ENCODE measurements around the gene HYCC1. TPM values are rescaled to one million over a fixed set of nuclear protein-coding genes. Genes with fewer than 3 reads are reported as not detected.
A peak's percentile ranks its signal among the peaks of the same experiment; 100 is the strongest.

The HYCC1 gene
- total and polyA plus RNA-seq, 2 experiments from 2014 or later = 55.4 to 181 TPM

- TF ChIP-seq ZNF462 (CRISPR knock-in tag; IDR thresholded peaks at IDR 0.05) (no peak), ZNF331 (CRISPR knock-in tag; IDR thresholded peaks at IDR 0.05; ENCODE audit: low read depth) (no peak), POLR2AphosphoS5 (IDR thresholded peaks at IDR 0.05; ENCODE audit: low read depth) (no peak), STAT1 (IDR thresholded peaks at IDR 0.05; ENCODE audit: unreplicated experiment) (no peak), EZH2 (IDR thresholded peaks at IDR 0.05; ENCODE audit: low read depth, unreplicated experiment) (no peak)
These were observed 12.3 kb downstream of the HYCC1 start (continued) for GRCh38 chr7:23001610-23002009.

GRCh38 chr7:23000597-23001360 lies 13.2 kb downstream of the HYCC1 start:
- H3K4me3 Mint-ChIP-seq = no peak overlapping the region
- H3K79me2 ChIP-seq (replicated peaks; ENCODE audit: insufficient read depth) = peaks cover 100% of the 10 kb centered on the region
- H3K4me1 Mint-ChIP-seq = peaks cover 61% of the 10 kb centered on the region
- no peaks in the 10 kb centered on the region for H3F3A ChIP-seq (replicated peaks; ENCODE audit: low read depth)
- DNase-seq (ENCODE audit: low spot score) (peak; percentile 42), ATAC-seq (peak; percentile 81)
- H3K4me3 ChIP-seq = peak overlapping the region; percentile 12; the same call in 1 of the 2 replicates
- no peaks in the 10 kb centered on the region for H3K27me3 ChIP-seq (ENCODE audit: insufficient read depth)
- no peaks in the 10 kb centered on the region; the same call in 1 of the 2 replicates for H4K20me1 ChIP-seq (replicated peaks; ENCODE audit: insufficient read depth)
- no peaks in the 10 kb centered on the region for H3K9me3 Mint-ChIP-seq
- no peaks in the 10 kb centered on the region for H3K36me3 ChIP-seq (ENCODE audit: insufficient read depth)
- peak overlapping the region; percentile 9; the same call in 1 of the 2 replicates for H3K27ac Mint-ChIP-seq
- H3K4me2 ChIP-seq = peak overlapping the region; percentile 40
- H3K4me1 ChIP-seq (ENCODE audit: insufficient read depth) = peaks cover 82% of the 10 kb centered on the region
- no peaks in the 10 kb centered on the region for H3K36me3 Mint-ChIP-seq (ENCODE audit: low read depth)
- H3K9me2 ChIP-seq (ENCODE audit: insufficient read depth) = no peaks in the 10 kb centered on the region
- no peaks in the 10 kb centered on the region for H3K27me3 Mint-ChIP-seq (ENCODE audit: insufficient read depth, low read depth, poor library complexity)
- no peak overlapping the region for H2AFZ ChIP-seq
- H3K27ac ChIP-seq (ENCODE audit: low read depth) = no peak overlapping the region
- TF ChIP-seq EZH2 (IDR thresholded peaks at IDR 0.05; ENCODE audit: low read depth, unreplicated experiment) = no peak
- no peak for TF ChIP-seq STAT1 (IDR thresholded peaks at IDR 0.05; ENCODE audit: unreplicated experiment)
- no peak for TF ChIP-seq POLR2AphosphoS5 (IDR thresholded peaks at IDR 0.05; ENCODE audit: low read depth)
- no peak for TF ChIP-seq ZNF331 (CRISPR knock-in tag; IDR thresholded peaks at IDR 0.05; ENCODE audit: low read depth)
- TF ChIP-seq NANOG (IDR thresholded peaks at IDR 0.05; ENCODE audit: borderline replicate concordance) = no peak
- TF ChIP-seq EZH2phosphoT487 (IDR thresholded peaks at IDR 0.05; ENCODE audit: unreplicated experiment) = no peak
- no peak for TF ChIP-seq ZNF114 (CRISPR knock-in tag; IDR thresholded peaks at IDR 0.05)
- no peak for TF ChIP-seq CREB1 (CRISPR knock-in tag; IDR thresholded peaks at IDR 0.05; ENCODE audit: low read depth)
- TF ChIP-seq, protein P1, sequence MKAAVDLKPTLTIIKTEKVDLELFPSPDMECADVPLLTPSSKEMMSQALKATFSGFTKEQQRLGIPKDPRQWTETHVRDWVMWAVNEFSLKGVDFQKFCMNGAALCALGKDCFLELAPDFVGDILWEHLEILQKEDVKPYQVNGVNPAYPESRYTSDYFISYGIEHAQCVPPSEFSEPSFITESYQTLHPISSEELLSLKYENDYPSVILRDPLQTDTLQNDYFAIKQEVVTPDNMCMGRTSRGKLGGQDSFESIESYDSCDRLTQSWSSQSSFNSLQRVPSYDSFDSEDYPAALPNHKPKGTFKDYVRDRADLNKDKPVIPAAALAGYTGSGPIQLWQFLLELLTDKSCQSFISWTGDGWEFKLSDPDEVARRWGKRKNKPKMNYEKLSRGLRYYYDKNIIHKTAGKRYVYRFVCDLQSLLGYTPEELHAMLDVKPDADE (IDR thresholded peaks at IDR 0.05) = no peak

Measured in GM23338 (cell line).